Chondrocyte (in vitro differentiated cells): ENCODE data around the gene PANK4. TPM values are rescaled to one million over a fixed set of nuclear protein-coding genes. Genes with fewer than 3 reads are reported as not detected.
A peak's percentile ranks its signal among the peaks of the same experiment; 100 is the strongest.

Source experiments
- DNase-seq: peaks from one replicate; pipeline ENCODE4 v3.0.0; 2021; ENCODE audit warnings: mixed read lengths, low spot score
- H3K27ac Mint-ChIP-seq: one replicate; pipeline ENCODE4 v1.8.0; 2021; ENCODE audit warnings: mild to moderate bottlenecking, moderate library complexity, mixed read lengths; ENCODE audit not compliant: unreplicated experiment
- H3K27me3 Mint-ChIP-seq: 2 replicates; pipeline ENCODE4 v1.8.0; 2021; ENCODE audit warnings: low read depth, mixed read lengths
- H3K36me3 Mint-ChIP-seq: 2 replicates; pipeline ENCODE4 v1.8.0; 2021; ENCODE audit warnings: low read depth, mixed read lengths
- H3K4me1 Mint-ChIP-seq: 2 replicates; pipeline ENCODE4 v1.8.0; 2021; ENCODE audit warnings: low read depth, mild to moderate bottlenecking, mixed read lengths
- H3K4me3 Mint-ChIP-seq: one replicate; pipeline ENCODE4 v1.8.0; 2021; ENCODE audit warnings: mild to moderate bottlenecking, moderate library complexity, mixed read lengths; ENCODE audit not compliant: unreplicated experiment
- H3K9me3 Mint-ChIP-seq: 2 replicates; pipeline ENCODE4 v1.8.0; 2021; ENCODE audit warnings: low read depth, mixed read lengths
- CTCF ChIP-seq: fragments of 200-600 bp; sonication (generic); IDR thresholded peaks from 2 replicates; pipeline ENCODE4 v1.5.0; 2021; ENCODE audit warnings: antibody characterized with exemption, mild to moderate bottlenecking, moderate library complexity
- total RNA-seq: library from RNA; stranded (reverse); gene quantifications from 3 replicates; pipeline ENCODE4 v1.2.1, GENCODE V29; 2021

The PANK4 gene
- total RNA-seq, 1 donor from 2014 or later: 19.6 TPM

GRCh38 chr1:2556678-2557481 is 30.5 kb upstream of the PANK4 start:
- no peak for TF ChIP-seq CTCF
- Mint-ChIP-seq H3K27me3 (no peaks in the 10 kb centered on the region), H3K36me3 (no peaks in the 10 kb centered on the region), H3K9me3 (no peaks in the 10 kb centered on the region), H3K27ac (peak overlapping the region; percentile 6), H3K4me3 (peak overlapping the region; percentile 65), H3K4me1 (peaks cover 12% of the 10 kb centered on the region)
- no peak for DNase-seq

GRCh38 chr1:2556277-2556677 is 29.9 kb upstream of the PANK4 start, which contains the start of gene TNFRSF14:
Gene TNFRSF14 (plus strand): TSS chr1:2556371. CDS start chr1:2556665, 294 bp downstream.
- H3K9me3 Mint-ChIP-seq: no peaks in the 10 kb centered on the region
- peaks cover 12% of the 10 kb centered on the region for H3K4me1 Mint-ChIP-seq
- peak within 1 kb of the TSS; percentile 6 for H3K27ac Mint-ChIP-seq
- no peak for DNase-seq
- peak within 1 kb of the TSS; percentile 65 for H3K4me3 Mint-ChIP-seq
- no peaks in the 10 kb centered on the region for H3K36me3 Mint-ChIP-seq
- TF ChIP-seq CTCF: peak; percentile 35
- H3K27me3 Mint-ChIP-seq: no peaks in the 10 kb centered on the region

- peaks cover 12% of the 10 kb centered on the region for H3K4me1 Mint-ChIP-seq
- no peaks in the 10 kb centered on the region for H3K9me3 Mint-ChIP-seq
- H3K36me3 Mint-ChIP-seq: no peaks in the 10 kb centered on the region
- no peak for TF ChIP-seq CTCF
- no peaks in the 10 kb centered on the region for H3K27me3 Mint-ChIP-seq
- no peak overlapping the region for H3K27ac Mint-ChIP-seq
- peak overlapping the region; percentile 65 for H3K4me3 Mint-ChIP-seq
- DNase-seq: no peak
Measured at GRCh38 chr1:2555634-2556276, 29.4 kb upstream of the PANK4 start.

GRCh38 chr1:2554621-2555387 is 28.4 kb upstream of the PANK4 start:
- H3K36me3 Mint-ChIP-seq: no peaks in the 10 kb centered on the region
- no peak overlapping the region for H3K4me3 Mint-ChIP-seq
- H3K27me3 Mint-ChIP-seq: no peaks in the 10 kb centered on the region
- no peak for DNase-seq
- peak; percentile 69 for TF ChIP-seq CTCF
- peaks cover 12% of the 10 kb centered on the region for H3K4me1 Mint-ChIP-seq
- H3K9me3 Mint-ChIP-seq: no peaks in the 10 kb centered on the region
- H3K27ac Mint-ChIP-seq: no peak overlapping the region
